ENCODE results near the gene ATN1.
"Not testable (repeated sequence)": the region's sequence is repeated elsewhere in the genome, so short reads cannot be mapped to it uniquely, and the experiment has no call there.

Gene ATN1, protein sequence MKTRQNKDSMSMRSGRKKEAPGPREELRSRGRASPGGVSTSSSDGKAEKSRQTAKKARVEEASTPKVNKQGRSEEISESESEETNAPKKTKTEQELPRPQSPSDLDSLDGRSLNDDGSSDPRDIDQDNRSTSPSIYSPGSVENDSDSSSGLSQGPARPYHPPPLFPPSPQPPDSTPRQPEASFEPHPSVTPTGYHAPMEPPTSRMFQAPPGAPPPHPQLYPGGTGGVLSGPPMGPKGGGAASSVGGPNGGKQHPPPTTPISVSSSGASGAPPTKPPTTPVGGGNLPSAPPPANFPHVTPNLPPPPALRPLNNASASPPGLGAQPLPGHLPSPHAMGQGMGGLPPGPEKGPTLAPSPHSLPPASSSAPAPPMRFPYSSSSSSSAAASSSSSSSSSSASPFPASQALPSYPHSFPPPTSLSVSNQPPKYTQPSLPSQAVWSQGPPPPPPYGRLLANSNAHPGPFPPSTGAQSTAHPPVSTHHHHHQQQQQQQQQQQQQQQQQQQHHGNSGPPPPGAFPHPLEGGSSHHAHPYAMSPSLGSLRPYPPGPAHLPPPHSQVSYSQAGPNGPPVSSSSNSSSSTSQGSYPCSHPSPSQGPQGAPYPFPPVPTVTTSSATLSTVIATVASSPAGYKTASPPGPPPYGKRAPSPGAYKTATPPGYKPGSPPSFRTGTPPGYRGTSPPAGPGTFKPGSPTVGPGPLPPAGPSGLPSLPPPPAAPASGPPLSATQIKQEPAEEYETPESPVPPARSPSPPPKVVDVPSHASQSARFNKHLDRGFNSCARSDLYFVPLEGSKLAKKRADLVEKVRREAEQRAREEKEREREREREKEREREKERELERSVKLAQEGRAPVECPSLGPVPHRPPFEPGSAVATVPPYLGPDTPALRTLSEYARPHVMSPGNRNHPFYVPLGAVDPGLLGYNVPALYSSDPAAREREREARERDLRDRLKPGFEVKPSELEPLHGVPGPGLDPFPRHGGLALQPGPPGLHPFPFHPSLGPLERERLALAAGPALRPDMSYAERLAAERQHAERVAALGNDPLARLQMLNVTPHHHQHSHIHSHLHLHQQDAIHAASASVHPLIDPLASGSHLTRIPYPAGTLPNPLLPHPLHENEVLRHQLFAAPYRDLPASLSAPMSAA (N-terminal part only)

DNA sequence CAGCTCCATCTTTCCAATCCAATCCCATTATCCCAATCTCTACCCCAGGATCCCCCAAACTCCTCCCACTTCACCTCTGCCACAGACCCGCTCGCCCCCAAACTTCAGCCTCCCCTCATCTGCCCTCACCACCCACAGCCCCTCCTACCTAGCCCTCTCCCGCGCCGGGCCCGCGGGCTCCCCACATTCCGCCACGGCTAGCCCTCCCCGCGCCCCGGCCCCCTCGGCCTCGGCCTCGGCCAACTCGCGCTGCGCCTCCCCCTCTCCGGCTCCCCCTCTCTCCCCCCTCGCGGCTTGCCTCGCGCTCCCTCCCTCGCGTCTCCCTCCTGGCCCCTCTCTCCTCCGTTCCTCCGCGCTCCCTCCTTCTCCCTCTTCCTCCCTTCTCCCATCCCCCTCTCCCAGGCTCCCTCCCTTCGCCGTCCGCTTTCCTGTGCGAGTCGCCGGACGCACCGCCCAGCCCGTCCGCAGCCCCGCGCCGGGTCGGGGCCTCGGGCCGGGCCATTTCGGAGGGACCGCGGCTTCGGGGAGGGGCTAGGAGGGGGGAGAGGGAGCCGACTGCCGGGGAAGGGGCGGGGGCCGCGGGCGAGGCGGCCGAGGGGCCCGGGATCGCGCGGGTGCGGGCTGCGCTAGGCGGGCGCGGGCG lies at the start of gene ATN1:
ATN1 (plus strand) TSS at position 581 of the 643 bp plus-strand sequence. CDS start 6,043 bp downstream, outside the sequence.
- DNase-seq (ENCODE audit: low read depth): peak; percentile 62

GRCh38 chr12:6879824-6880223 lies 47.9 kb upstream of the ATN1 start:
- not testable (repeated sequence) for DNase-seq (ENCODE audit: low read depth)

GRCh38 chr12:6883252-6883651 lies 44.5 kb upstream of the ATN1 start:
- DNase-seq (ENCODE audit: low read depth): no peak

GRCh38 chr12:6883683-6884082 lies 44.1 kb upstream of the ATN1 start:
- no peak for DNase-seq (ENCODE audit: low read depth)

GRCh38 chr12:6884539-6884938 lies 43.2 kb upstream of the ATN1 start:
- no peak for DNase-seq (ENCODE audit: low read depth)

DNA sequence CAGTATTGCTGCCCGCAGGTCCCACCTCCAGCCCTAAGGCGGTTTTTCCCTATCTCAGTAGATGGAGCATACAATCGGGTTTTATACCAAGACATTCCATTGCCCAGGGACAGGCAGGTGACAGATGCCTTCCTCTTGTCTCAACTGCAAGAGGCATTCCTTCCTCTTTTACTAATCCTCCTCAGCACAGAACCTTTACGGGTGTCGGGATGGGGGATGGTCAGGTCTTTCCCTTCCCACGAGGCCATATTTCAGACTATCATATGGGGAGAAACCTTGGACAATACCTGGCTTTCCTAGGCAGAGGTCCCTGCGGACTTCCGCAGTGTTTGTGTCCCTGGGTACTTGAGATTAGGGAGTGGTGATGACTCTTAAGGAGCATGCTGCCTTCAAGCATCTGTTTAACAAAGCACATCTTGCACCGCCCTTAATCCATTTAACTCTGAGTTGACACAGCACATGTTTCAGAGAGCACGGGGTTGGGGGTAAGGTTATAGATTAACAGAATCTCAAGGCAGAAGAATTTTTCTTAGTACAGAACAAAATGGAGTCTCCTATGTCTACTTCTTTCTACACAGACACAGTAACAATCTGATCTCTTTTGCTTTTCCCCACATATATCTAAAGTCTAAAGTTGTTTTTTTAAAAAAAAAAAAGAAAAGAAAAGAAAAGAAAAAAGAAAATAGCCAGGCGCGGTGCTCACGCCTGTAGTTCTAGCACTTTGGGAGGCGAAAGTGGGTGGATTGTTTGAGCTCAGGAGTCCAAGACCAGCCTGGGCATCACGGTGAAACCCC lies 41.4 kb upstream of the ATN1 start:
- not testable (repeated sequence) for DNase-seq (ENCODE audit: low read depth)

DNA sequence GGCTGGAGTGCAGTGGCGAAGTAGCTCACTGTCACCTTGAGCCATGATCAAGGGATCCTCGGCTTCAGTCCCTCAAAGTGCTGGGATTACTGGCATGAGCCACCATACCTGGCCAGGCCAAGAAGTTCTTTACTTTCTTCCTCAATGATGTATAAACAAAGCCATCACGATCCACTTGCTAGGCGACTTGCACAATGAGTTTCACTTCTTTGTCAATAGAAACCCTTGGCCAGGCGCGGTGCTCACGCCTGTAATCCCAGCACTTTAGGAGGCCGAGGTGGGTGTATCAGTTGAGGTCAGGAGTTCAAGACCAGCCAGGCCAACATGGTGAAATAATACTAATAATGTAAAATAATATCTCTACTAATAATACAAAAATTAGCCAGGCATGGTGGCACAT lies 40.3 kb upstream of the ATN1 start:
- no peak for DNase-seq (ENCODE audit: low read depth)

DNA sequence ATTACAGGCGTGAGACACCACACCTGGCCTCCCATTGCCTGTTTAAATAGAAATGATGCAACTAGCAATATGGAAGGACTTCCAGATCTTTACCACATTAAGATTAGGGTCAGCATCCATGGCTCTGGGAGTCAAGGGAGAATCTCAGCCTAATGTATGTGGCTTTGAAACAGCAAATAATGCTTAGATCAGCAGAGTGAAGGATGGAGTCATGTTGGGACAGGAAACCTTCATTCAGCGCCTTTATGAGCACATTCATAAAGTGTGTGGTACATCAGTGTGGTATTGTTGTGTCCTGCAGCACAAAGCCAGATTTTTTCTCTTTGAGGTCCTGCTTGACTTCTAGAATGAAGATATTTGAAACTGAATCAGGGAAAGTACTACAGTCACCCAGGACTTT lies 39.4 kb upstream of the ATN1 start:
- no peak for DNase-seq (ENCODE audit: low read depth)

DNA sequence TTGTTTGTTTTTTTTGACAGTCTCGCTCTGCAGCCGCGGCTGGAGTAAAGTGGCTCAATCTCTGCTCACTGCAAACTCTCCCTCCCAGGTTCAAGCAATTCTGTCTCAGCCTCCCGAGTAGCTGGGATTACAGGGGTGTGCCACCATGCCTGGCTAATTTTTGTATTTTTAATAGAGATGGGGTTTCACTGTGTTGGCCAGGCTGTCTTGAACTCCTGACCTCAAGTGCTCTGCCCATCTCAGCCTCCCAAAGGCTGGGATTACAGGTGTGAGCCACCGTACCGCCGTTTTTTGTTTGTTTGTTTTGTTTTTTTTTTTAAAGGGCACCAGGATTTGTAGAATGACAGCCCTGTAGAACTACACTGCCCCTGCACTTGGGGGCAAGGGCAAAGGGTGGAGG lies 39.0 kb upstream of the ATN1 start:
- DNase-seq (ENCODE audit: low read depth): not testable (repeated sequence)

GRCh38 chr12:6889775-6890573 lies 37.8 kb upstream of the ATN1 start:
- not testable (repeated sequence) for DNase-seq (ENCODE audit: low read depth)

DNA sequence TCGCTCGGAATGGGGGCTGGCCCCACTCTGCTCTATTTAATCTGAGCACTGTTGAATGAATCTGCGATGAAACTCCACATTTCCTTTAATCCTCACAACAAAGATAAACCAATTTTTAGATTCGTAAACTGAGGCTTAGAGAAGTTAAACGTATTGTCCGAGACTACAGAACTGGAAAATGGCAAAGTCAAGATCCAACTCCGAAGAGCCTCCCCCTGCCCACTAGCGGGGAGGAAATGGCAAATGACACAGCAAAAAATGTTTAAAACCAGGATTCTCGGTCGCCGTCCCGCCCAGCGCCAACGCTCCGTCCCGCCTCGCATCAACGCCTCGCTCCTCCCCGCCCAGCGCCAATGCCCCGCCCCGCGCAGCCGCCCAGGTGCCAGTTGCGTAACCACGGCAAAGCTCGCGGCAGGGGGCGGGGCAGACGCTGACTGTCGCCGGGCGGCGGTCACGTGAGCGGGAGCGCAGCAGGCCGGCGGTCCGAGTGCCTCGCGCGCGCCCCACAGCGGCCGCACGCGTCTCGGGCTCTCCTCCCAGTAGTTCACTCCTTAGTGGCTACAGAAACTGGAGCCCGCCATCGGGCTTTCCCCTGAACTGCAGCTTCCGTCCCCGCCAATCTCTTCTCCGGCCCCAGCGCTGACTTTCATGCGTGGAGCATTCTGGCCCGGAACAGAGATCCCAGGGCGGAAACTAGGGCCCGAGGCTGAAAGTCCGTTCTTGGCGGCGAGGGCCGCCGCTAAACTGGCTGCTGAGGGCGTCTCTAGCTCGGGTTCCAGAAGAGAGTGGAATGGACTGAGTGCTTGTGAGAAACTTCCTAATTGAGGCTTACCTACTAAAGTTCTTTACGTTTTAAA lies 36.7 kb upstream of the ATN1 start:
- peak; percentile 93 for DNase-seq (ENCODE audit: low read depth)

DNA sequence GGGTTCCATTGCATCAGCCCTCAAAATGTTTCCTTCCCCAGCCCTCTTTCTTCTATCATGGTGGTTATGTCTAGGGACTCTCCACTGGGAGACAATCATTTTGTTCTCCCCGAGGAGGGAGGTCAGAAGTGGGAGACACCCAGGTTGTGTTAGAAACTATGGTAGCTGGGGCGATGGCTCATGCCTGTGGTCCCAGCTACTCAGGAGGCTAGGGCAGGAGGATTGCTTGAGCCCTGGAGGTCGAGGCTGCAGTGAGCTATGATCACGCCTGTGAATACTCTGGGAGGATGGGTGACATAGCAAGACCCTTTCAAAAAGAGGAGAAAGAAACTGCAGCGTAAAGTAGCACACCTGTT lies 36.1 kb upstream of the ATN1 start:
- DNase-seq (ENCODE audit: low read depth): no peak

- not testable (repeated sequence) for DNase-seq (ENCODE audit: low read depth)
Measured at GRCh38 chr12:6892683-6893082, 35.1 kb upstream of the ATN1 start.

- DNase-seq (ENCODE audit: low read depth): no peak
Measured at GRCh38 chr12:6894321-6894720, 33.4 kb upstream of the ATN1 start.

GRCh38 chr12:6896846-6897435 lies 30.8 kb upstream of the ATN1 start:
- no peak for DNase-seq (ENCODE audit: low read depth)

DNA sequence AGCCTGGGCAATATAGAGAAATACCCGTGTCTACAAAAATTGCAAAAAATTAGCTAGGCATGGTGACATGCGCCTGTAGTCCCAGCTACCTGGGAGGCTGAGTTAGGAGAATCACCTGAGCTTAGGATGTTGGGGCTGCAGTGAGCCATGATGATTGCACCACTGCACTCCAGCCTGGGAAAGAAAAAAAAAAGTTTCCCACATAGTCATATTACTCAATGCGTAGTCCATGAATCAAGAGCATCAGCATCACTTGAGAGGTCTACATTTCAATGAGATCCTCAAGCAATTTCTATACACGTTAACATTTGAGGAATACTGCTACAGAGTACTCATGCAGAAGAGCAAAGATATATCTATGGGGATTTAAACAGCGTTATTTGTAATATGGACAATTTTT lies 28.3 kb upstream of the ATN1 start:
- DNase-seq (ENCODE audit: low read depth): no peak

- no peak for DNase-seq (ENCODE audit: low read depth)
Measured at GRCh38 chr12:6899837-6900519, 27.8 kb upstream of the ATN1 start.

- DNase-seq (ENCODE audit: low read depth): no peak
Measured at GRCh38 chr12:6902448-6902847, 25.3 kb upstream of the ATN1 start.

Data from GM04504 (cell line).